Body of pancreas (tissue), 4 donors: ENCODE results near the gene NUP88. TPM values are rescaled to one million over a fixed set of nuclear protein-coding genes. Genes with fewer than 3 reads are reported as not detected.
"Not testable (repeated sequence)": the region's sequence is repeated elsewhere in the genome, so short reads cannot be mapped to it uniquely, and the experiment has no call there.

ENCODE experiments used
- ATAC-seq: fragments of 150-250 bp; one replicate; pipeline ENCODE4 v1.9.1; 2016
- DNase-seq, 4 donors: peaks; one replicate each; pipeline ENCODE4 v3.0.0-alpha.2; 2019
- H3K27ac ChIP-seq, 4 donors: fragments of 200-600 bp; sonication (generic); 1 replicate in 3 of 4; 2 replicates in 1 of 4; pipeline versions ENCODE4 v1.5.1 to v1.6.1; 2016 to 2019; ENCODE audit warnings: mild to moderate bottlenecking in 1 of 4, mixed read lengths in 1 of 4, moderate library complexity in 1 of 4
- H3K27me3 ChIP-seq, 2 donors: fragments of 200-600 bp; sonication (generic); one replicate each; pipeline ENCODE4 v1.6.0; 2016; ENCODE audit warnings: mild to moderate bottlenecking in 1 of 2
- H3K36me3 ChIP-seq, 2 donors: fragments of 200-600 bp; sonication (generic); replicated peaks in 1 of 2; 2 replicates each; pipeline ENCODE4 v1.5.1; 2016; ENCODE audit warnings: low read depth in 2 of 2; ENCODE audit not compliant: insufficient read depth in 1 of 2
- H3K4me1 ChIP-seq: fragments of 200-600 bp; sonication (generic); one replicate; pipeline ENCODE4 v1.6.0; 2016
- H3K4me3 ChIP-seq, 2 donors: fragments of 200-600 bp; sonication (generic); 1 replicate in 1 of 2; 2 replicates in 1 of 2; pipeline ENCODE4 v1.5.1; 2016 to 2019
- H3K9me3 ChIP-seq, 3 donors: fragments of 200-600 bp; sonication (generic); 1 replicate in 2 of 3; 2 replicates in 1 of 3; pipeline ENCODE4 v1.5.1; 2016
- CTCF ChIP-seq, 7 experiments: fragments of 450-650 bp in 4 of 7; fragments of 200-600 bp in 3 of 7; sonication (generic) in 3 of 7; IDR thresholded peaks; one replicate each; pipeline ENCODE4 v1.5.1; 2016 to 2019; ENCODE audit warnings: antibody characterized with exemption in 7 of 7
- POLR2A ChIP-seq, 3 donors: fragments of 450-650 bp; IDR thresholded peaks; one replicate each; pipeline ENCODE4 v1.6.1; 2016; ENCODE audit warnings: antibody characterized with exemption in 3 of 3, mild to moderate bottlenecking in 2 of 3
- WGBS, 2 donors: methylation state at CpG; one replicate each; pipeline ENCODE4 v1.1.5; 2017; 5-methylcytosine and 5-hydroxymethylcytosine counted together
- intact Hi-C: fragments of 100-400 bp; cut with DNase I; formaldehyde crosslinking; loops from one replicate; pipeline ENCODE4 v1.15.1; 2023
- total RNA-seq, 2 donors: library from RNA; depleted of rRNA; stranded (reverse); fragments of >200 nt; gene quantifications; one replicate each; pipeline ENCODE4 v1.1.0, GENCODE V29; 2016

The NUP88 gene
- total RNA-seq, 2 donors from 2014 or later: 35.9 to 54.5 TPM

- intact Hi-C loops: loop anchor here (10.0 kb wide), 1 partner anchor 184 kb away; no protein-coding TSS in a partner anchor
- H3K36me3 ChIP-seq: peaks cover 0 to 15% of the 10 kb centered on the region in 2 donors
These were observed 19.4 kb upstream of the NUP88 start, which contains the start of gene C1QBP for GRCh38 chr17:5438716-5439445. TSS of gene C1QBP (minus strand) at chr17:5439155. CDS start at chr17:5439073, 82 bp downstream.

GRCh38 chr17:5437721-5438317 lies 18.4 kb upstream of the NUP88 start:
- DNase-seq (no peak), ATAC-seq (no peak)
- Histone ChIP-seq H3K27ac (peak overlapping the region in 2 of 4 donors; percentile 53 to 84), H3K4me3 (peak overlapping the region in 1 of 2 donors; percentile 83), H3K36me3 (peaks cover 0 to 20% of the 10 kb centered on the region in 2 donors), H3K4me1 (peaks cover 24% of the 10 kb centered on the region), H3K27me3 (no peaks in the 10 kb centered on the region), H3K9me3 (no peaks in the 10 kb centered on the region)
- WGBS, 2 donors: 43 to 63% methylated on average over 5 of the region's 5 CpGs
- no peak for TF ChIP-seq POLR2A (IDR thresholded peaks at IDR 0.05)
- no peak for TF ChIP-seq CTCF (IDR thresholded peaks at IDR 0.05)
- intact Hi-C loops: loop anchor here (10.0 kb wide), 1 partner anchor 183 kb away; no protein-coding TSS in a partner anchor

More at GRCh38 chr17:5438716-5439445, 19.4 kb upstream of the NUP88 start, which contains the start of gene C1QBP:
- Histone ChIP-seq H3K27ac (peak within 1 kb of the TSS in 3 of 4 donors; percentile 58 to 84 (median 76)), H3K27me3 (no peaks in the 10 kb centered on the region), H3K4me3 (peak within 1 kb of the TSS; percentile 56 to 83), H3K9me3 (no peaks in the 10 kb centered on the region), H3K4me1 (peaks cover 24% of the 10 kb centered on the region)
- DNase-seq: peak; percentile 92 to 95 (median 94)
- 1% methylated on average over 19 to 75 of the region's 75 CpGs for WGBS, 2 donors
- peak; percentile 97 for ATAC-seq
- peak in 2 of 3 donors; percentile 59 to 67 for TF ChIP-seq POLR2A (IDR thresholded peaks at IDR 0.05)
- TF ChIP-seq CTCF (IDR thresholded peaks at IDR 0.05): peak; percentile 99 to 100 (median 99)

GRCh38 chr17:5435781-5436315 lies 16.4 kb upstream of the NUP88 start:
- intact Hi-C loops: loop anchor here (10.0 kb wide), 1 partner anchor 181 kb away; no protein-coding TSS in a partner anchor
- not testable (repeated sequence) for ATAC-seq, H3K9me3 ChIP-seq, H3K27ac ChIP-seq, H3K27me3 ChIP-seq, H3K4me3 ChIP-seq
- DNase-seq: peak in 3 of 4 donors; percentile 13 to 34 (median 17)
- 88 to 91% methylated on average over 9 to 12 of the region's 12 CpGs for WGBS, 2 donors
- Histone ChIP-seq H3K4me1 (peaks cover 24% of the 10 kb centered on the region), H3K36me3 (peaks cover 0 to 30% of the 10 kb centered on the region in 2 donors)

GRCh38 chr17:5434984-5435383 lies 15.5 kb upstream of the NUP88 start:
- Histone ChIP-seq H3K36me3 (peaks cover 0 to 32% of the 10 kb centered on the region in 2 donors), H3K4me1 (peaks cover 24% of the 10 kb centered on the region), H3K27me3 (no peaks in the 10 kb centered on the region), H3K9me3 (no peaks in the 10 kb centered on the region), H3K27ac (no peak overlapping the region), H3K4me3 (no peak overlapping the region)
- 83 to 85% methylated on average over 2 of the region's 2 CpGs for WGBS, 2 donors
- ATAC-seq: no peak
- DNase-seq: no peak
- intact Hi-C loops: loop anchor here (10.0 kb wide), 1 partner anchor 180 kb away; no protein-coding TSS in a partner anchor
- TF ChIP-seq CTCF (IDR thresholded peaks at IDR 0.05) (no peak), POLR2A (IDR thresholded peaks at IDR 0.05) (no peak)
